Central memory CD4-positive, alpha-beta T cell (primary cell): ENCODE results near the gene SIN3B.

Experiments
- DNase-seq: peaks from one replicate; pipeline ENCODE4 v3.0.0; 2022

SIN3B gene

GRCh38 chr19:16917401-16917800 lies 88.2 kb downstream of the SIN3B start:
- no peak for DNase-seq

DNA sequence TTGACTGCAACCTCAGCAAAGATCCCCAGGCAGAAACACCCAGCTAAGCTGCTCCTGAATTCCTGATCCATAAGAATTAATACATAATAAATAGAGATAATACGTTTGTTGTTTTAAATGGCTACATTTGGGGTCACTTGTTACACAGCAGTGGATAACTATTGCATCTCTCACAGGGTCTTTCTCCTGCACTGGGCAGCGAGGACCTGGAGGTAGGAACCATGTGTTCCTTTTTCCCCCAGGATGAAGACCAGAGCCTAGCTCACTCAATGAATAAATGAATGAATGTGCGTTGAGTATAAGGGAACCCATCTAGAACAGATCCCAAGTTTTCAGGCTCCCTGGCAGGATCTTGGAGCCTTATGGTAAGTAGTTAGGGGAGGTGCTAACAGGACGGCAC lies 90.3 kb downstream of the SIN3B start:
- no peak for DNase-seq

DNA sequence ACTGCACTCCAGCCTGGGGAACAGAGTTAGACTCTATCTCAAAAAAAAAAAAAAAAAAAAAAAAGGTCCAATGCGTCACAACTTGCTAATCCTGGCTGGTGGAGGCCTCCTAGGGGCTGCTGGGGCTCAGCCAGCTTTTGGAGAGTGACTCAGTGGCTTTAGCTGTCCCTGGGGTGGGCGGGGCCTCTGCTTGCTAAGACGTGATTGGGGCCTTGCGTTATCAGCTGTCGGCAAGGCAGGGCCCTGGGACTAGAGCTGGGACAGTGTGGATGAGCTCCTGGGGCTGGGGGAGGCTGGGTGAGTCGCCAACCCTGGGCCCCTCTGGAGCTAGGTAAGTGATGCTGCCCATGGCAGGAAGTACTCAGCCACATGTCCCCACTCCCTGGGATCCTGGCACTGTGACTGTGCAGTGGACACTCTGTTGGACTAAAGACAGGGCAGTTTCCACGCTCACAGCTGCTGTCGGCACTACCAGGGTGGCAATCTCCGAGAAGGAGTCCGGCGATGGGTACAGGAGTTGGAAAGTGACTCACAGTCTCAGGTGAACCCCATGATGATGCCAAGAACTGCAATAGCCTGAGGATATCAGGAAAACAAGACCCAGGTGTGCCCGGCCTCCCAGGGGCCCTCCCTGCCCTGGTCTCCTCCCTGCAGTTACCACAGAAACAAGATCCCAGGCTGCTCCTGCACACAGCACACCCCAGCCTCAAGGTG lies 91.8 kb downstream of the SIN3B start:
- no peak for DNase-seq

- no peak for DNase-seq
Observed at GRCh38 chr19:16921766-16922591, 92.8 kb downstream of the SIN3B start.

DNA sequence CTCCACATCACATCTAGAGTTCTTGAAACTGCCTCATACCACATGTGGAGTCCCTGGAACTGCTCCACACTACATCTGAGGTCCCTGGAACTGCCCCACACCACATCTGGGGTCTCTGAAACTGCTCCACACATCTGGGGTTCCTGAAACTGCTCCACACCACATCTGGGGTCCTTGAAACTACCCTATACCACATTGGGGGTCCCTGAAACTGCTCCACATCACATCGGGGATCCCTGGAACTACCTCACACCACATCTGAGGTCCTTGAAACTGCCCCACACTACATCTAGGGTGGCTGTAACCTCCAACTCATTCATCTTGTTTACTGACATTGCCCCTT lies 93.4 kb downstream of the SIN3B start:
- DNase-seq = no peak

DNA sequence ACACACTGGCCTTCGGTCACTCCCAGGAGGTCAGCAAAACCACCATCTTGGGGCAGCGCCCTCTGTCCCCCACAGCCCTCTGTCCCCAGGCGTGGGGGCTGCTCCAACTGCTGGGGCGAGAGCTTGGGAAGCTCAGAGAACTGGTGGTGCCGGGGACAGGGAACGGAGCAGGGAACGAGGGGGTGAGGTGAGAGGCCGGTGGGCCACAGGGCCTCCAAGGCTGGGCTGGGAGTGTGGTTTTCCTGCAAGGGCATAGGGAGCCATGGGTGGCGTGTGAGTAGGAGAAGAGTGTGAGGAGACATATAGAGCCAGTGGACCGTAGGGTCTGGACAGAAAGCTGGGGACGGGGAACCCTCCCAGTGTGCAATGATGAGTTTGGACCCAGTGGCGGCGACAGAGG lies 93.8 kb downstream of the SIN3B start:
- DNase-seq = no peak

- DNase-seq = no peak
Observed at GRCh38 chr19:16927883-16928282, 98.7 kb downstream of the SIN3B start.

- DNase-seq = no peak
Observed at GRCh38 chr19:16928351-16928750, 99.2 kb downstream of the SIN3B start.

DNA sequence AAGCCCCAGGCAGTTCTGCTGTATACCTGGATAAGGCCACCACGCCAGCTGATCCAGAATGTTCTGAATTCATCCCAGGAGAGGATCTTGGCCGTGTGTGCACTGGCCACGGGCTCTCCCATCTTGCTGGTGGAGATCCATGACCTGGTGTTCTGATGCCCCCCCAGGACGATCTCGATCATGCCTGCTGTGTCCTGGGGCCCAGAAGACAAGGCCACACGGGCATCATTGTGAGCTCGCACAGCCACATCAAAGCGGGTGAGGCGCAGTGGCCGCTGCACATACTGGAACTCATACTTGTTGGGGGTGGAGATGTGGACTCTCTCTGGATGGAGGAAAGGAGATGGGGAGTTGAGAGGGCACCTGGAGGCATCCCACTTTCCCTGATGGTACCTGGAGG lies 99.7 kb downstream of the SIN3B start:
- no peak for DNase-seq
